GM12878 (cell line): Measurements from ENCODE around the gene TRIP11. TPM values are rescaled to one million over a fixed set of nuclear protein-coding genes. Genes with fewer than 3 reads are reported as not detected.

ENCODE experiments used
- ATAC-seq: fragments of 200-7000 bp; cut with Tn5 transposase; 3 replicates; pipeline ENCODE4 v1.9.1; 2020; ENCODE audit warnings: mild to moderate bottlenecking, moderate library complexity
- BruUV-seq: library from RNA; stranded (reverse); fragments of 400-500 nt; replicated peaks from 2 replicates; lab custom pipeline; 2021; lab: Mats Ljungman, UMichigan
- CTCF ChIA-PET: fragments of 300-600 bp; sonication (Branson Sonifier 250); formaldehyde crosslinking; extraction: SDS; loops from one replicate; lab custom pipeline; 2021; ENCODE audit warnings: inconsistent platforms; lab: Yijun Ruan, JAX
- POLR2A ChIA-PET: fragments of 350-600 bp; formaldehyde crosslinking; extraction: SDS; loops from one replicate; lab custom pipeline; 2021; ENCODE audit warnings: inconsistent platforms; lab: Charles Lee
- RAD21 ChIA-PET: fragments of 300-600 bp; sonication (Branson Sonifier 250); formaldehyde crosslinking; loops from one replicate; lab custom pipeline; 2023; ENCODE audit warnings: antibody characterized with exemption; ENCODE audit not compliant: unreplicated experiment; lab: Charles Lee
- SMC1A ChIA-PET: fragments of 300-600 bp; sonication (Branson Sonifier 250); formaldehyde crosslinking; loops from one replicate; lab custom pipeline; 2023; ENCODE audit not compliant: unreplicated experiment, uncharacterized antibody; lab: Charles Lee
- DNase-seq: peaks from one replicate; pipeline ENCODE4 v3.0.0-alpha.2; 2011; ENCODE audit warnings: low read depth, low spot score
- FAIRE-seq: peaks from 3 replicates; lab custom pipeline; 2011; peaks lifted over from hg19 to GRCh38; lab: Jason Lieb, UNC
- H2AFZ ChIP-seq: 2 replicates; pipeline ENCODE4 v1.6.0; 2011; ENCODE audit warnings: low read depth, low read length, control low read depth; ENCODE audit not compliant: control insufficient read depth
- H3K27ac ChIP-seq: 2 replicates; pipeline ENCODE4 v1.5.1; 2011; ENCODE audit warnings: control low read depth; ENCODE audit not compliant: control insufficient read depth, insufficient read depth
- H3K27me3 ChIP-seq, 2 experiments: replicated peaks in 1 of 2; 2 replicates each; pipeline versions ENCODE4 v1.6.0 to v1.6.1; 2011; ENCODE audit warnings: low read length in 1 of 2; ENCODE audit not compliant: control insufficient read depth in 2 of 2, insufficient read depth in 2 of 2
- H3K36me3 ChIP-seq, 2 experiments: 2 replicates each; pipeline ENCODE4 v1.5.1; 2011; ENCODE audit warnings: low read length in 1 of 2; ENCODE audit not compliant: control insufficient read depth in 2 of 2, insufficient read depth in 2 of 2
- H3K4me1 ChIP-seq: 2 replicates; pipeline ENCODE4 v1.6.1; 2011; ENCODE audit warnings: mild to moderate bottlenecking, low read length, moderate library complexity, mixed read lengths; ENCODE audit not compliant: control insufficient read depth, insufficient read depth
- H3K4me2 ChIP-seq: 2 replicates; pipeline ENCODE4 v1.6.0; 2011; ENCODE audit warnings: control low read depth; ENCODE audit not compliant: control insufficient read depth, insufficient read depth
- H3K4me3 ChIP-seq: fragments of 200-600 bp; sonication (generic); 2 replicates; pipeline ENCODE4 v1.5.1; 2016
- H3K79me2 ChIP-seq: 2 replicates; pipeline ENCODE4 v1.6.0; 2011; ENCODE audit warnings: low read length; ENCODE audit not compliant: control insufficient read depth, insufficient read depth
- H3K9ac ChIP-seq: 2 replicates; pipeline ENCODE4 v1.8.0; 2011; ENCODE audit warnings: low read length, control low read depth, mixed read lengths; ENCODE audit not compliant: control insufficient read depth, insufficient read depth
- H3K9me3 ChIP-seq: replicated peaks from 3 replicates; pipeline ENCODE4 v1.5.1; 2011; ENCODE audit warnings: mild to moderate bottlenecking, low read length; ENCODE audit not compliant: control insufficient read depth, insufficient read depth
- H4K20me1 ChIP-seq: 2 replicates; pipeline ENCODE4 v1.6.0; 2011; ENCODE audit not compliant: control insufficient read depth, insufficient read depth
- CHD2 ChIP-seq: IDR thresholded peaks from 2 replicates; pipeline ENCODE4 v1.6.1; 2011; ENCODE audit warnings: low read depth, low read length, improper control_type of control experiment, borderline replicate concordance
- CREB1 ChIP-seq: IDR thresholded peaks from 2 replicates; pipeline ENCODE4 v1.6.1; 2012; ENCODE audit warnings: low read depth, mild to moderate bottlenecking, inconsistent platforms
- FOXM1 ChIP-seq: IDR thresholded peaks from 2 replicates; pipeline ENCODE4 v1.6.1; 2012; ENCODE audit warnings: low read depth, mild to moderate bottlenecking, inconsistent platforms, low read length, moderate library complexity
- HDAC6 ChIP-seq: fragments of 200-600 bp; sonication (generic); IDR thresholded peaks from one replicate; pipeline ENCODE4 v1.8.0; 2017; ENCODE audit warnings: antibody characterized with exemption; ENCODE audit not compliant: unreplicated experiment
- KLF5 ChIP-seq: fragments of 450-650 bp; IDR thresholded peaks from 2 replicates; pipeline ENCODE4 v1.6.1; 2014; ENCODE audit warnings: mild to moderate bottlenecking; ENCODE audit not compliant: partially characterized antibody
- MEF2A ChIP-seq: IDR thresholded peaks from 2 replicates; pipeline ENCODE4 v1.6.1; 2011; ENCODE audit warnings: low read depth, mild to moderate bottlenecking, low read length, moderate library complexity; ENCODE audit not compliant: insufficient read depth
- POLR2AphosphoS2 ChIP-seq: IDR thresholded peaks from 2 replicates; pipeline ENCODE4 v1.6.1; 2011; ENCODE audit warnings: low read depth, mild to moderate bottlenecking, low read length, improper control_type of control experiment, moderate library complexity
- RAD51 ChIP-seq: fragments of 450-650 bp; IDR thresholded peaks from 2 replicates; pipeline ENCODE4 v1.6.1; 2016; ENCODE audit warnings: moderate library complexity, mild to moderate bottlenecking, inconsistent platforms
- SMAD1 ChIP-seq: fragments of 450-650 bp; IDR thresholded peaks from 2 replicates; pipeline ENCODE4 v1.6.1; 2018; ENCODE audit warnings: mild to moderate bottlenecking, low read depth; ENCODE audit not compliant: partially characterized antibody
- SP1 ChIP-seq: IDR thresholded peaks from one replicate; pipeline ENCODE4 v1.6.1; 2011; ENCODE audit warnings: low read depth, low read length
- YY1 ChIP-seq: IDR thresholded peaks from 2 replicates; pipeline ENCODE4 v1.6.1; 2011; ENCODE audit warnings: low read depth, mild to moderate bottlenecking, low read length
- WGBS: methylation state at CpG from one replicate; pipeline ENCODE4 v1.1.6; 2016; ENCODE audit warnings: low lambda C conversion rate; ENCODE audit not compliant: insufficient replicate concordance, insufficient coverage; ENCODE audit errors: missing lambda C conversion rate; 5-methylcytosine and 5-hydroxymethylcytosine counted together
- in situ Hi-C: fragments of 300-500 bp; cut with MboI; formaldehyde crosslinking; loops from 9 replicates; pipeline ENCODE4 v1.14.3; 2018; ENCODE audit warnings: mixed read lengths
- intact Hi-C: fragments of 100-400 bp; cut with micrococcal nuclease; formaldehyde crosslinking; loops from one replicate; pipeline ENCODE4 v1.14.2; 2022; ENCODE audit not compliant: unreplicated experiment
- polyA plus RNA-seq, 11 experiments: library from polyadenylated mRNA; depleted of rRNA in 4 of 11; unstranded in 6 of 11; stranded (reverse) in 5 of 11; fragments of >200 nt; fragmentation: Nextera tagmentation in 4 of 11; fragmentation: Illumina TruSeq in 1 of 11; extraction: Ambion mirVana in 4 of 11; extraction: Trizol in 1 of 11; gene quantifications; 1 replicate in 1 of 11; 2 replicates in 10 of 11; pipeline versions ENCODE4 v1.2.1 to v1.2.3, GENCODE V29; 2011 to 2016; ENCODE audit warnings: inconsistent platforms in 2 of 11, missing spikeins in 2 of 11, low read depth in 1 of 11
- total RNA-seq, 4 experiments: library from RNA; depleted of rRNA in 3 of 4; stranded (reverse); fragments of >200 nt in 3 of 4; fragmentation: Illumina TruSeq in 1 of 4; extraction: Trizol in 1 of 4; gene quantifications; 2 replicates each; pipeline versions ENCODE4 v1.2.1 to v1.2.3, GENCODE V29; 2013 to 2021
- TF ChIP-seq, protein P1 (sequence below): fragments of 150-350 bp; IDR thresholded peaks from 2 replicates; pipeline ENCODE4 v1.6.1; 2016; ENCODE audit warnings: low read depth, low read length
- TF ChIP-seq, protein P2 (sequence below): fragments of 450-650 bp; IDR thresholded peaks from 2 replicates; pipeline ENCODE4 v1.6.1; 2016; ENCODE audit warnings: mild to moderate bottlenecking, moderate library complexity, borderline replicate concordance
- TF ChIP-seq, protein P3 (sequence below): IDR thresholded peaks from 2 replicates; pipeline ENCODE4 v1.6.1; 2011; ENCODE audit warnings: mild to moderate bottlenecking, low read depth, low read length, moderate library complexity; ENCODE audit not compliant: insufficient replicate concordance

The TRIP11 gene
- total and polyA plus RNA-seq, 10 of the 15 experiments (the other 5 are each of a cell fraction or from before 2014, with no cell fraction given), result 5.3 to 46.1 (median 19.9) TPM

DNA sequence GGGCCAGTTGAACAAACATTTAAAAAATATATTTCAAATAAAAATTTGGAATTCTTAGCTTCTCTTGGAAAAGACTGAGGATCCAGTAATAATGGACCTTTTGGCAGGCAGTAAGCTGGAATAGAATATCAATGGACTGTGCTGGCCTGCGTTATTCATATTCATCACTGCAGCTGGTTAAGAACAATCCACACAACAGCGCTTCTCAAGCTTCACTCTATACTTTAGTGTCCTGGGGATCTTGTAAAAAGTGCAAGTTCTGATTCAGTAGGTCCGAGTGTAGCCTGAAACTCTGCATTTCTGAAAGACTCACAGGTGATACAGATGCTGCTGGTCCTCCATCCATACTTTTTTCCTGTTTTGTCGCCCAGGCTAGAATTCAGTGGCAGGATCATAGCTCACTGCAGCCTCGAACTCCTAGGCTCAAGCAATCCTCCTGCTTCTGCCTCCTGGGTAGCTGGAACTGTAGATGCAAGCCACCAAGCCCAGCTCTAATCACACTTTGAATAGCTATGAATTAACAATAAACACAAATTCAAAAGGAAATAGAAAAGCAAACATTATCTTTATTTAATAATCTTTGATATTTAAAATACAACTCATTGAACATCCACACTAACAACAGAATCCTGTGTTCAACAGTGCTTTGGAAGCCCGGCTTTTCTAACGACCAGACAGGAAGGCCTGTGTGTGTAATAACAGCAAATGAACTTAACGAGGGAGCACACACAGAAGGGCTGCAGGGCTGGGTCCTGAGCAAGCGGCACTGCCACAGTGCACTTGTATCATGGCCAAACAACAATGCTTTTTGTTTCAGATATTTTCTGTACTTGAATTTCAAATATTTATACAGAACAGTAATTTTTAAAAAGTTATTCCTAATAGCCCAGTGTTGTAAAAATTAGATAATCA, 18.4 kb upstream of the TRIP11 start:
- Histone ChIP-seq H3K79me2 (no peaks in the 10 kb centered on the region), H3K4me3 (no peak overlapping the region), H3K9me3 (no peaks in the 10 kb centered on the region), H4K20me1 (no peaks in the 10 kb centered on the region), H3K27ac (no peak overlapping the region), H3K36me3 (no peaks in the 10 kb centered on the region), H3K4me2 (no peak overlapping the region), H3K27me3 (no peaks in the 10 kb centered on the region), H2AFZ (no peak overlapping the region), H3K4me1 (no peaks in the 10 kb centered on the region), H3K9ac (no peak overlapping the region)
- intact Hi-C loops (no loop called here), in situ Hi-C loops (no loop called here)
- TF ChIP-seq FOXM1 (no peak), SP1 (no peak), CREB1 (no peak), RAD51 (no peak), YY1 (no peak), SMAD1 (no peak), MEF2A (no peak), CHD2 (no peak), POLR2AphosphoS2 (no peak), KLF5 (no peak), HDAC6 (no peak)
- TF ChIP-seq, protein P1, sequence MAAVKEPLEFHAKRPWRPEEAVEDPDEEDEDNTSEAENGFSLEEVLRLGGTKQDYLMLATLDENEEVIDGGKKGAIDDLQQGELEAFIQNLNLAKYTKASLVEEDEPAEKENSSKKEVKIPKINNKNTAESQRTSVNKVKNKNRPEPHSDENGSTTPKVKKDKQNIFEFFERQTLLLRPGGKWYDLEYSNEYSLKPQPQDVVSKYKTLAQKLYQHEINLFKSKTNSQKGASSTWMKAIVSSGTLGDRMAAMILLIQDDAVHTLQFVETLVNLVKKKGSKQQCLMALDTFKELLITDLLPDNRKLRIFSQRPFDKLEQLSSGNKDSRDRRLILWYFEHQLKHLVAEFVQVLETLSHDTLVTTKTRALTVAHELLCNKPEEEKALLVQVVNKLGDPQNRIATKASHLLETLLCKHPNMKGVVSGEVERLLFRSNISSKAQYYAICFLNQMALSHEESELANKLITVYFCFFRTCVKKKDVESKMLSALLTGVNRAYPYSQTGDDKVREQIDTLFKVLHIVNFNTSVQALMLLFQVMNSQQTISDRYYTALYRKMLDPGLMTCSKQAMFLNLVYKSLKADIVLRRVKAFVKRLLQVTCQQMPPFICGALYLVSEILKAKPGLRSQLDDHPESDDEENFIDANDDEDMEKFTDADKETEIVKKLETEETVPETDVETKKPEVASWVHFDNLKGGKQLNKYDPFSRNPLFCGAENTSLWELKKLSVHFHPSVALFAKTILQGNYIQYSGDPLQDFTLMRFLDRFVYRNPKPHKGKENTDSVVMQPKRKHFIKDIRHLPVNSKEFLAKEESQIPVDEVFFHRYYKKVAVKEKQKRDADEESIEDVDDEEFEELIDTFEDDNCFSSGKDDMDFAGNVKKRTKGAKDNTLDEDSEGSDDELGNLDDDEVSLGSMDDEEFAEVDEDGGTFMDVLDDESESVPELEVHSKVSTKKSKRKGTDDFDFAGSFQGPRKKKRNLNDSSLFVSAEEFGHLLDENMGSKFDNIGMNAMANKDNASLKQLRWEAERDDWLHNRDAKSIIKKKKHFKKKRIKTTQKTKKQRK, result no peak
- TF ChIP-seq, protein P2, sequence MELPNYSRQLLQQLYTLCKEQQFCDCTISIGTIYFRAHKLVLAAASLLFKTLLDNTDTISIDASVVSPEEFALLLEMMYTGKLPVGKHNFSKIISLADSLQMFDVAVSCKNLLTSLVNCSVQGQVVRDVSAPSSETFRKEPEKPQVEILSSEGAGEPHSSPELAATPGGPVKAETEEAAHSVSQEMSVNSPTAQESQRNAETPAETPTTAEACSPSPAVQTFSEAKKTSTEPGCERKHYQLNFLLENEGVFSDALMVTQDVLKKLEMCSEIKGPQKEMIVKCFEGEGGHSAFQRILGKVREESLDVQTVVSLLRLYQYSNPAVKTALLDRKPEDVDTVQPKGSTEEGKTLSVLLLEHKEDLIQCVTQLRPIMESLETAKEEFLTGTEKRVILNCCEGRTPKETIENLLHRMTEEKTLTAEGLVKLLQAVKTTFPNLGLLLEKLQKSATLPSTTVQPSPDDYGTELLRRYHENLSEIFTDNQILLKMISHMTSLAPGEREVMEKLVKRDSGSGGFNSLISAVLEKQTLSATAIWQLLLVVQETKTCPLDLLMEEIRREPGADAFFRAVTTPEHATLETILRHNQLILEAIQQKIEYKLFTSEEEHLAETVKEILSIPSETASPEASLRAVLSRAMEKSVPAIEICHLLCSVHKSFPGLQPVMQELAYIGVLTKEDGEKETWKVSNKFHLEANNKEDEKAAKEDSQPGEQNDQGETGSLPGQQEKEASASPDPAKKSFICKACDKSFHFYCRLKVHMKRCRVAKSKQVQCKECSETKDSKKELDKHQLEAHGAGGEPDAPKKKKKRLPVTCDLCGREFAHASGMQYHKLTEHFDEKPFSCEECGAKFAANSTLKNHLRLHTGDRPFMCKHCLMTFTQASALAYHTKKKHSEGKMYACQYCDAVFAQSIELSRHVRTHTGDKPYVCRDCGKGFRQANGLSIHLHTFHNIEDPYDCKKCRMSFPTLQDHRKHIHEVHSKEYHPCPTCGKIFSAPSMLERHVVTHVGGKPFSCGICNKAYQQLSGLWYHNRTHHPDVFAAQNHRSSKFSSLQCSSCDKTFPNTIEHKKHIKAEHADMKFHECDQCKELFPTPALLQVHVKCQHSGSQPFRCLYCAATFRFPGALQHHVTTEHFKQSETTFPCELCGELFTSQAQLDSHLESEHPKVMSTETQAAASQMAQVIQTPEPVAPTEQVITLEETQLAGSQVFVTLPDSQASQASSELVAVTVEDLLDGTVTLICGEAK, result no peak
- TF ChIP-seq, protein P3, sequence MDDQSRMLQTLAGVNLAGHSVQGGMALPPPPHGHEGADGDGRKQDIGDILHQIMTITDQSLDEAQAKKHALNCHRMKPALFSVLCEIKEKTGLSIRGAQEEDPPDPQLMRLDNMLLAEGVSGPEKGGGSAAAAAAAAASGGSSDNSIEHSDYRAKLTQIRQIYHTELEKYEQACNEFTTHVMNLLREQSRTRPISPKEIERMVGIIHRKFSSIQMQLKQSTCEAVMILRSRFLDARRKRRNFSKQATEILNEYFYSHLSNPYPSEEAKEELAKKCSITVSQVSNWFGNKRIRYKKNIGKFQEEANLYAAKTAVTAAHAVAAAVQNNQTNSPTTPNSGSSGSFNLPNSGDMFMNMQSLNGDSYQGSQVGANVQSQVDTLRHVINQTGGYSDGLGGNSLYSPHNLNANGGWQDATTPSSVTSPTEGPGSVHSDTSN, result no peak
- WGBS, result 73% methylated on average over 9 of the region's 9 CpGs
- SMC1A ChIA-PET, result interaction anchor here (1.0 kb wide), 1 partner anchor 14 kb away, joined by 3 read pairs; no protein-coding TSS in a partner anchor
- ATAC-seq, result no peak
- RAD21 ChIA-PET, result no interaction called here
- BruUV-seq, result no TSS peak
- DNase-seq, result no peak
- POLR2A ChIA-PET, result no interaction called here
- no peak for FAIRE-seq
- CTCF ChIA-PET, result interaction anchor here (1.4 kb wide), 1 partner anchor 61 kb away, joined by 4 read pairs; no protein-coding TSS in a partner anchor
